Activated T-helper 1 cell treated with anti-CD3 and anti-CD28 coated beads, Interleukin-12 subunit alpha, Interleukin-12 subunit beta, Interleukin-2, Interleukin-4 antibody, amounts not matched to agents 30 ng/mL and 10 ng/mL and 1 ng/mL, durations not matched to agents 14 hours and 24 hours and 36 hours (primary cell): ENCODE data around the gene DMBT1. TPM values are rescaled to one million over a fixed set of nuclear protein-coding genes. Genes with fewer than 3 reads are reported as not detected.
"Not testable (repeated sequence)": the region's sequence is repeated elsewhere in the genome, so short reads cannot be mapped to it uniquely, and the experiment has no call there.

Source experiments
- DNase-seq: peaks from one replicate; pipeline ENCODE4 v3.0.0; 2021; ENCODE audit warnings: low spot score
- H3K27ac Mint-ChIP-seq: one replicate; pipeline ENCODE4 v1.8.0; 2021; ENCODE audit warnings: mild to moderate bottlenecking, mixed read lengths
- H3K27me3 Mint-ChIP-seq: one replicate; pipeline ENCODE4 v1.8.0; 2022; ENCODE audit warnings: mild to moderate bottlenecking, moderate library complexity, mixed read lengths; ENCODE audit not compliant: insufficient read depth
- H3K36me3 Mint-ChIP-seq: one replicate; pipeline ENCODE4 v1.8.0; 2021; ENCODE audit warnings: low read depth, mixed read lengths
- H3K4me1 Mint-ChIP-seq: one replicate; pipeline ENCODE4 v1.8.0; 2021; ENCODE audit warnings: low read depth, mixed read lengths
- H3K4me3 Mint-ChIP-seq: one replicate; pipeline ENCODE4 v1.8.0; 2021; ENCODE audit warnings: mild to moderate bottlenecking, moderate library complexity, mixed read lengths
- H3K9me3 Mint-ChIP-seq: one replicate; pipeline ENCODE4 v1.8.0; 2021; ENCODE audit warnings: mixed read lengths
- intact Hi-C: fragments of 100-400 bp; cut with micrococcal nuclease; formaldehyde crosslinking; loops from one replicate; pipeline ENCODE4 v1.15.1; 2024
- total RNA-seq: library from RNA; stranded (reverse); gene quantifications from 2 replicates; pipeline ENCODE4 v1.2.3, GENCODE V29; 2022

The DMBT1 gene
- total RNA-seq, 1 donor from 2014 or later, result not detected

DNA sequence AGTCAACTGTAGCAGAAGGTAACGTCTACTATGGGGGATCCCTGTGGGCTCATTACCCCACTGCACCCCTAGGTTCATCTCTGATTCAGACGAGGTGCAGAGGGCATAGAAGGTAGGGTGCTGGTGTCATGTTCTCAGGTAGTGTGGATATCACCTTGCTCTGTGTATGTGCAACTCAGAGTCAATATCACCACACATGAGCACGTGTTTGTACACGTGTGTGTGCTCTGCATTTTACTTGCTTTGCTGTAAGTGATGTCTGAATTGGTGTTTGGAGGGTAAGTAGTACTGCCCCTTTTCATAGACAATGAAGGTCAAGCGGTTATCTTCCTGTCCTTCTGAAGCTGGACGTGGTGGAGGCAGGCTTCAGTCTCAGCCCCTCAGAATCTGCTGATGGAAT, 10.4 kb downstream of the DMBT1 start:
- Mint-ChIP-seq H3K9me3 (peaks cover 8% of the 10 kb centered on the region), H3K4me1 (no peaks in the 10 kb centered on the region), H3K36me3 (no peaks in the 10 kb centered on the region), H3K4me3 (no peak overlapping the region), H3K27ac (no peak overlapping the region), H3K27me3 (peaks cover 2% of the 10 kb centered on the region)
- intact Hi-C loops, result no loop called here
- DNase-seq, result no peak

DNA sequence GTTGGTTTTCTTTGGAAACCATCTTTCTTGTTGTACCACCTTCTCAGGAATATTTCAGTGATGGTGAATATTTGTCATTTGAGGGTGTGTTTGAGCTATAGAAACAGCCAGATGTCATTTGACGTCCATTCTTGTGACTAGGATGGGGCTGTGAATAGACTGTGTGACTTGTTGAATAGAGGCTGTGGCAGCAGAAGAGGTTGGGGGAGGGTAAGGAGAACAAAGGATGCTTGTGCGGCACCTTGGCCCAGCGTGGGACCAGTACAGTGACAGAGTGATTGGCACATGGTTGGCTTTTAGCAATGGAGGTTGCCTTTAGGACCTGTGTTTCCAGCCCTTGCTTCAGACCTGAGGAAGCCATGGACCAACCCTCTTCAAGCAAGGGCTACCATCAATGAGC, 11.3 kb downstream of the DMBT1 start:
- peaks cover 8% of the 10 kb centered on the region for H3K9me3 Mint-ChIP-seq
- no peak overlapping the region for H3K4me3 Mint-ChIP-seq
- no peaks in the 10 kb centered on the region for H3K4me1 Mint-ChIP-seq
- H3K27me3 Mint-ChIP-seq, result no peaks in the 10 kb centered on the region
- H3K27ac Mint-ChIP-seq, result no peak overlapping the region
- DNase-seq, result no peak
- no peaks in the 10 kb centered on the region for H3K36me3 Mint-ChIP-seq
- intact Hi-C loops, result no loop called here

DNA sequence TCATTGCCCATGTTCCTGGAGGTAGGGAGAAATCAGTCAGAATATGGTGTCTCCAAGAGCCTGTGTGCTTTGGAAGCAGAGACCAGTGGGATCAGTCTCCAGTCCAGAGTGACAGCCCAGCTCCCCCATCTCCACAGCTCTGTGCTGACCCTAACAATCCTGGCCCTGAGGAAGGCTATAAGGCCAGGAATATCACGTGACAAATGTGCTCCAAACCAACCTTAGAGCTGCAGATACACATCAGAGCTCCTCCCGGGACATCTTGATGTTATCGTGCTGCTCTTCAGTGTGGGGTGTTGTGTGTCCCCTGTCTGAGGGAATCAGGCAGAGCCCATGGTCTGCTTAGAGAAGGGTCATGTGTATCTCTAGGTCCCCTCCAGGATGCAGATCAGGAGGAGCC, 15.2 kb downstream of the DMBT1 start:
- DNase-seq, result no peak
- no peaks in the 10 kb centered on the region for H3K36me3 Mint-ChIP-seq
- H3K9me3 Mint-ChIP-seq, result peaks cover 8% of the 10 kb centered on the region
- H3K4me3 Mint-ChIP-seq, result no peak overlapping the region
- H3K27me3 Mint-ChIP-seq, result no peaks in the 10 kb centered on the region
- H3K4me1 Mint-ChIP-seq, result no peaks in the 10 kb centered on the region
- H3K27ac Mint-ChIP-seq, result no peak overlapping the region
- intact Hi-C loops, result no loop called here

DNA sequence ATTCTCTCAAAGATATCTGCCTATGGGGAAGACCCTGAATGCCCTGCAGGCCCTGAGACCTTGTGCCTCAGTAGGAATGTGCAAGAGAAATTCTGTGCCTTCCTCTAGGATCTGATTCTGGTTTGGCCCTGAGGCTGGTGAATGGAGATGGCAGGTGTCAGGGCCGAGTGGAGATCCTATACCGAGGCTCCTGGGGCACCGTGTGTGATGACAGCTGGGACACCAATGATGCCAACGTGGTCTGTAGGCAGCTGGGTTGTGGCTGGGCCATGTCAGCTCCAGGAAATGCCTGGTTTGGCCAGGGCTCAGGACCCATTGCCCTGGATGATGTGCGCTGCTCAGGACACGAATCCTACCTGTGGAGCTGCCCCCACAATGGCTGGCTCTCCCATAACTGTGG, 15.7 kb downstream of the DMBT1 start:
- peaks cover 8% of the 10 kb centered on the region for H3K9me3 Mint-ChIP-seq
- no peak overlapping the region for H3K4me3 Mint-ChIP-seq
- no peaks in the 10 kb centered on the region for H3K36me3 Mint-ChIP-seq
- H3K4me1 Mint-ChIP-seq, result no peaks in the 10 kb centered on the region
- H3K27me3 Mint-ChIP-seq, result no peaks in the 10 kb centered on the region
- intact Hi-C loops, result no loop called here
- DNase-seq, result no peak
- no peak overlapping the region for H3K27ac Mint-ChIP-seq

DNA sequence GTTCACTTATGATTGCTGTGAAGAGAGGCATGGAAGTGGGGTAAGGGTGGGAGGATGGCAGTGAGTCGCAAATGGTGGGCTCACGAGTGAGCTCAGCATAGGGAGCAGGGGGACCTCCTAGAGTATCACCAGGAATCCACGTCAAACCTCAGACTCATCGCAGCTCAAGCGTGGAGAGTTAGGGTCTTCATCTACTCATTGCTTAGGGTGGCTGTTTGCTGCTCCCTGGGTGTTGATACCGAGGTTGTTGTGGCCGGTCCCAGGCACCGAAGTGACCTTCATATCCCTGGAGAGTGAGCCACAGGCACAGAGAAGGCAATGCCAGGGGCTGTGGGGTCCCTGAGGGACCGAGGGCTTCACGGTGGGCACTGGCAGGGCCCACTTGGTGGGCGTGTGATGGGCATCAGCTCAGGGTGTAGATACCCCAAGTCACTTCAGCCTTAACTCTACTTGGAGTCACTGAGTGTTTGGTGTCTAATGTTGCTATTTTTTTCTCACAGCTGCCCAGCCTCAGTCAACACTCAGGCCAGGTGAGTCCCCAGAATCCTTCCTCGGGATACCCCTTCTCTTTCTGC, 16.8 kb downstream of the DMBT1 start:
- DNase-seq, result no peak
- Mint-ChIP-seq H3K4me3 (no peak overlapping the region), H3K27ac (no peak overlapping the region), H3K36me3 (no peaks in the 10 kb centered on the region), H3K4me1 (no peaks in the 10 kb centered on the region), H3K9me3 (peaks cover 8% of the 10 kb centered on the region), H3K27me3 (no peaks in the 10 kb centered on the region)
- intact Hi-C loops, result no loop called here

DNA sequence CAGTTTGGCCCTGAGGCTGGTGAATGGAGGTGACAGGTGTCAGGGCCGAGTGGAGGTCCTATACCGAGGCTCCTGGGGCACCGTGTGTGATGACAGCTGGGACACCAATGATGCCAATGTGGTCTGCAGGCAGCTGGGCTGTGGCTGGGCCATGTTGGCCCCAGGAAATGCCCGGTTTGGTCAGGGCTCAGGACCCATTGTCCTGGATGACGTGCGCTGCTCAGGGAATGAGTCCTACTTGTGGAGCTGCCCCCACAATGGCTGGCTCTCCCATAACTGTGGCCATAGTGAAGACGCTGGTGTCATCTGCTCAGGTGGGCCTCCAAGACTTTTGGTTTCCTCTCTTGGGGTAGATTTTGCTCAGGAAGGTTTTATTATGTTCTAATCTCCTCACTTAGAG, 25.5 kb downstream of the DMBT1 start:
- intact Hi-C loops, H3K9me3 Mint-ChIP-seq, H3K36me3 Mint-ChIP-seq, H3K27ac Mint-ChIP-seq, H3K4me1 Mint-ChIP-seq, DNase-seq, H3K4me3 Mint-ChIP-seq, H3K27me3 Mint-ChIP-seq: not testable (repeated sequence)

DNA sequence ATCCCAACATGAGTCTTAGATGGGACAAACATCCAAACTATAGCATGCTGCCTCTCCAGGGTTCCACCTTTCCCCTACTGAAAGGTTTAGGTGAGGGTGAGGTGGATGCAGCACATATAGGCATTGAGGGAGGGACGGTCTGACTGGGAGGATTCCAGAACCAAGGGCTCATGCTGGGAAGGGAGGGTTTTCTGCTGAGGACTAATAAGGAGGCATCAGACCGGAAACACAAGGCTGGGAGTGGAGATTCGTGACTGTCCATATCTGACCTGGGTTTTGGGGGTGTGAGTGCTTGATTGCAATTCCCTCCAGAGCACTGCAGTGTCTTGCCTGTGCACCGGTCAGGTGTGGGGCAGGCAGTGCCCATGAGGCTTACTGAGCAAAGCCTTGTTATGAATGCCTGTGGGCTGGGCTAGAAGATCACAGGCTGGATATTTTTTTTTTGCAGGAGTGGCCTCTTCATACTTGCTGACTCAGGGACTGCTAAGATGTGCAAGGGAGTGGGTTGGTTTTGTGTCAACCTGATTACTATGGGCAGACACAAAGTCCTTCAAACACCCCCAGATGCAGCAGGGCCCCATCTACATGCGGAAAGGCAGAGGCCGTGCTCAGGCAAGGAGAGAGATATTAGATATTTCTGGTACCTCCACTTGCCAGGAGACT, 26.7 kb downstream of the DMBT1 start:
- Mint-ChIP-seq H3K4me1 (no peaks in the 10 kb centered on the region), H3K27me3 (no peaks in the 10 kb centered on the region), H3K4me3 (no peak overlapping the region), H3K9me3 (no peaks in the 10 kb centered on the region), H3K27ac (no peak overlapping the region), H3K36me3 (no peaks in the 10 kb centered on the region)
- DNase-seq, result no peak
- intact Hi-C loops, result no loop called here

DNA sequence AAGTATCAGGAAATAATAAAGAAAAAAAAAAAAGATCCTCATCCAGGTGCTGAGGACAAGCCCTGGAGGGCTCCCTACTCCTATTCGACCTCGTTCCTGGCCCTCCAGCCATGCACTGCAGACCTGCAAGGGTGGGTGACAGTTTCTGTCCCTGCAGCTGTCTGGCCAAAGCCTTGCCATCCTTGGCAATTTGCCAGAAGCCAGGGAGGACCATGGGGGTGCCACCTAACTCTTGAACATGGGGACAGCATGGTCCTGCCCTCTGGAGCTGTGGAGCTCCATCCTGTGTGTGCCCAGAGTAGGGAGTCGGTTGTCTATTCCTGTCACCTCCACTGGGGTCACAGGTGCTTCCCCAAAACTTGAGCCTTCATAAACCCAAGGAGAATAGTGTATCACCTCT, 27.8 kb downstream of the DMBT1 start:
- Mint-ChIP-seq H3K4me1 (no peaks in the 10 kb centered on the region), H3K36me3 (no peaks in the 10 kb centered on the region)
- intact Hi-C loops, result no loop called here

DNA sequence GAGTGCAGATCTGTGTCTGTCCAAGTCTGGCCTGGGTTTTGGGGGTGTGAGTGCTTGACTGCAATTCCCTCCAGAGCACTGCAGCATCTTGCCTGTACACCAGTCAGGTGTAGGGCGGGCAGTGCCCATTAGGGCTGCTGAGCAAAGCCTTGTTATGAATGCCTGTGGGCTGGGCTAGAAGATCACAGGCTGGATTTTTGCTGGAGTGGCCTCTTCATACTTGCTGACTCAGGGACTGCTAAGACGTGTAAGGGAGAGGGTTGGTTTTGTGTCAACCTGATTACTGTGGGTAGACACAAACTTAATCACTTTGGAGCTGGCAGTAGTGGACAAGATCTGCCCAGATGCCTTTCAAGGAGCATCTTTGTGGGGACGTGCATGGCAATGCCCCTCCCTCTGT, 29.6 kb downstream of the DMBT1 start:
- intact Hi-C loops, result no loop called here
- DNase-seq, result no peak
- no peaks in the 10 kb centered on the region for H3K36me3 Mint-ChIP-seq
- no peaks in the 10 kb centered on the region for H3K9me3 Mint-ChIP-seq
- no peak overlapping the region for H3K27ac Mint-ChIP-seq
- H3K27me3 Mint-ChIP-seq, result no peaks in the 10 kb centered on the region
- no peaks in the 10 kb centered on the region for H3K4me1 Mint-ChIP-seq
- no peak overlapping the region for H3K4me3 Mint-ChIP-seq

More for the DNA sequence above, 27.8 kb downstream of the DMBT1 start:
- no peak overlapping the region for H3K27ac Mint-ChIP-seq
- H3K9me3 Mint-ChIP-seq, result no peaks in the 10 kb centered on the region
- no peak overlapping the region for H3K4me3 Mint-ChIP-seq
- no peaks in the 10 kb centered on the region for H3K27me3 Mint-ChIP-seq
- DNase-seq, result no peak

DNA sequence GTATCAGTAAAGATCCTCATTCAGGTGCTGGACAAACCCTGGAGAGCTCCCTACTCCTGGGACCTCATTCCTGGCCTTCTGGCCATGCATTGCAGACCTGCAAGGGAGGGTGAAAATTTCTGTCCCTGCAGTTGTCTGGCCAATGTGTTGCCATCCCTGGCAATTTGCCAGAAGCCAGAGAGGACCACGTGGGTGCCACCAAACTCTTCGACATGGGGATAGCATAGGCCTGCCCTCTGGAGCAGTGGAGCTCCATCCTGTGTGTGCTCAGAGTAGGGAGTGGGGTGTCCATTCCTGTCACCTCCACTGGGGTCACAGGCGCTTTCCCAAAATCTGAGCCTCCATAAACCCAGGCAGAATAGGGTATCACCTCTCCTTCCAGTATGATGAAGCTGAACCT, 31.2 kb downstream of the DMBT1 start:
- Mint-ChIP-seq H3K36me3 (no peaks in the 10 kb centered on the region), H3K27ac (no peak overlapping the region), H3K4me1 (no peaks in the 10 kb centered on the region), H3K4me3 (no peak overlapping the region), H3K9me3 (no peaks in the 10 kb centered on the region), H3K27me3 (no peaks in the 10 kb centered on the region)
- intact Hi-C loops, result no loop called here
- DNase-seq, result no peak

DNA sequence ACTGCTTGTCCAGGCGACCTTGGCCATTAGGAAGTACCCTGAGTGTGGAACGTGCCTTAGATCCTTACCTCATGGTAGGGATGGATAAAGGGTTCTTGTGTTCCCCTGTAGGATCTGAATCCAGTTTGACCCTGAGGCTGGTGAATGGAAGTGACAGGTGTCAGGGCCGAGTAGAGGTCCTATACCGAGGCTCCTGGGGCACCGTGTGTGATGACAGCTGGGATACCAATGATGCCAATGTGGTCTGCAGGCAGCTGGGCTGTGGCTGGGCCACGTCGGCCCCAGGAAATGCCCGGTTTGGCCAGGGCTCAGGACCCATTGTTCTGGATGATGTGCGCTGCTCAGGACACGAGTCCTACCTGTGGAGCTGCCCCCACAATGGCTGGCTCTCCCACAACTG, 31.6 kb downstream of the DMBT1 start:
- H3K36me3 Mint-ChIP-seq, result no peaks in the 10 kb centered on the region
- no peaks in the 10 kb centered on the region for H3K9me3 Mint-ChIP-seq
- no peaks in the 10 kb centered on the region for H3K4me1 Mint-ChIP-seq
- H3K4me3 Mint-ChIP-seq, result no peak overlapping the region
- intact Hi-C loops, result no loop called here
- no peaks in the 10 kb centered on the region for H3K27me3 Mint-ChIP-seq
- no peak for DNase-seq
- no peak overlapping the region for H3K27ac Mint-ChIP-seq

DNA sequence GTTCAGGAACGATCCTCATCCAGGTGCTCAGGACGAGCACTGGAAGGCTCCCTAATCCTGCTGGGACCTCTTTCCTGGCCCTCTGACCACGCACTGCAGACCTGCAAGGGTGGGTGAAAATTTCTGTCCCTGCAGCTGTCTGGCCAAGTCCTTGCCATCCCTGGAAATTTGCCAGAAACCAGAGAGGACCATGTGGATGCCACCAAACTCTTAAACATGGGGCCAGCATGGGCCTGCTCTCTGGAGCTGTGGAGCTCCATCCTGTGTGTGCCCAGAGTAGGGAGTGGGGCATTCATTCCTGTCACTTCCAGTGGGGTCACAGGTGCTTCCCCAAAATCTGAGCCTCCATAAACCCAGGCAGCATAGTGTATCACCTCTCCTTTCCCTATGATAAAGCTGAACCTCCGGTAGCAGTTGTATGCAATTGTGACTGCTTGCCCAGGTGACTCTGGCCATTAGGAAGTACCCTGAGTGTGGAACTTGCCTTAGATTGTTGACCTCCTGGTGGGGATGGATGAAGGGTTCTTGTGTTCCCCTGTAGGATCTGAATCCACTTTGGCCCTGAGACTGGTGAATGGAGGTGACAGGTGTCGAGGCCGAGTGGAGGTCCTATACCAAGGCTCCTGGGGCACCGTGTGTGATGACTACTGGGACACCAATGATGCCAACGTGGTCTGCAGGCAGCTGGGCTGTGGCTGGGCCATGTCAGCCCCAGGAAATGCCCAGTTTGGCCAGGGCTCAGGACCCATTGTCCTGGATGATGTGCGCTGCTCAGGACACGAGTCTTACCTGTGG, 57.1 kb downstream of the DMBT1 start:
- no peak overlapping the region for H3K4me3 Mint-ChIP-seq
- H3K4me1 Mint-ChIP-seq, result no peaks in the 10 kb centered on the region
- intact Hi-C loops, result no loop called here
- H3K9me3 Mint-ChIP-seq, result no peaks in the 10 kb centered on the region
- peaks cover 4% of the 10 kb centered on the region for H3K27me3 Mint-ChIP-seq
- no peak for DNase-seq
- no peaks in the 10 kb centered on the region for H3K36me3 Mint-ChIP-seq
- H3K27ac Mint-ChIP-seq, result no peak overlapping the region

DNA sequence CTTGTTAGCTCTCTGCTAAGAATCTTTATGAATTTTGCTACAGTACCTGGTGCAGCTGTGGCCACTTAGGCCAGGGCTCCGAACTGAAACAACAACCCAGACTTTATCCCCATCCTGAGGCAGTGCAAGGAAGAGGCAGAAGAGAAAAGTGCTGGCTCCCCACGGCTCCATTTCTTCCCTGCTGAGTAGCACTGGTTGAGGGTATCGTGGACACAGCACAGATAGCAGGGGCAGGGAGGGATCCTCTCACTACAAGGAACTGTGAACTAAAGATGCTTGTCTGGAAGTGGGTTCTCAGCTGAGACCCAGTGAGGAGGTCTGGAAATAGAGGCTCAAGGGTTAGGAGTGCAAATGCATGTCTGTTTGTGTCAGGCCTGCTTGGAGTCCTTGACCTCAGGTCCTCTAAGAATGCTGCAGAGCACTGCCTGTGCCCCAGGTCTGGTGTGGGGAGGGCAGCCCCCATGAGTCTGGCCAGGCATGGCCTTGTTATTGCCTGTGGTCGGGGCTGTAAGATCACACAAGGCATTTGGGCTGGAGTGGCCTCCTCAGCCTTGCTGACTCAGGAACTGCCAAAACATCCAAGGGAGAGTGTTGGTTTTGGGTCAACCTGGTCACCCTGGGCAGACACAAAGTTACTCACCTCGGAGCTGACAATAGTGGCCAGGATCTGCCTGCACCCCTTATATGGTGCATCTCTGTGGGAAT, 58.1 kb downstream of the DMBT1 start:
- Mint-ChIP-seq H3K36me3 (no peaks in the 10 kb centered on the region), H3K4me1 (no peaks in the 10 kb centered on the region), H3K27ac (no peak overlapping the region), H3K27me3 (peaks cover 4% of the 10 kb centered on the region), H3K4me3 (no peak overlapping the region), H3K9me3 (no peaks in the 10 kb centered on the region)
- DNase-seq, result no peak
- intact Hi-C loops, result no loop called here
